Measurements from ENCODE around the gene ZNF516. TPM values are rescaled to one million over a fixed set of nuclear protein-coding genes. Genes with fewer than 3 reads are reported as not detected.

ZNF516 gene
- polyA plus RNA-seq, 1 experiment, result 11.3 TPM

DNA sequence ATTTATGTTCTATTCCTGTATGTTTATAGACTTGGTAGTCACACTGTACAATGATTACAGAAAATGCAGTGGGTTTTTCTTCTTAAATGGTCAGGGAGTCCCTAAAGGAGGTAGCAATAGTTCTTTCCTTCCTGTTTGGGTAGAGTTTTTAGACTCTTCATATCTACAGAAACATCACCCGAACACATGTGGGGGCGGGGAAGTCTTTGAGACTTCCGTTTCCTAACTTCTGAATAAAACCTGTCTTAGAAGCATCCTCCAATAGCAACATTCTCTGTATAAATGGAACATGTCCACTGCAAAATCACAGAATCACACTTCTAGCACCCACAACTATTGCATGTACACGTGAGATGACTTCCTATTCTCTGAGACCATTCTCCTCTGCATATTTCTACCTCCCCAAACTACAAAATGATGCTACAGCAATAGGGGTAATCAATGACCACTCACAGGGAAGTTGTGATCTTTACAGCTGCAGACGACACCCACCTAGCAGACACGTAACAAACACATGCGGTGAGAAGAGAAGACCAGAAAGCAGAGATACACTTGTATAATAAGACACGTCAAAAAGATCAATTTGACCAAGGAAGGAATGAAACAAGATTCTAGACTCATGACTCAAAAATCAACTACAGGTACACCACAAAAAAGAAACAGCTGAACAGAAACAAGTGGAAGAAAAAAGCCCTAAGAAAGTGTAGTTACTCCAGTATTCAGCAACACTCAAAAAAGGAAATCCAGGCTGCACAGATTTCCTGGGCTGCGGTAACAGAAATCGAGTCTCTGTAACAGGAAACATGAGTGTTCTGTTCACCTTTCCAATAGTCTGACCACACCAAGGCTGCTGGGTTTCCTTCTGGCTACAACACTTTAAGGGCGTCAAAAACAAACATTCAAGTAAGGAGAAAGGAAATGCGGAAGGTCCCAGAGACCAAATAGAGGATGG, 120.4 kb downstream of the ZNF516 start:
- Histone ChIP-seq H3K36me3 (ENCODE audit: control insufficient read depth, insufficient read depth, low read length) (peaks cover 16% of the 10 kb centered on the region), H3K27me3 (ENCODE audit: control insufficient read depth, insufficient read depth, low read length) (no peaks in the 10 kb centered on the region), H3K4me3 (ENCODE audit: low read depth, low read length) (no peak overlapping the region)
- ChIA-PET POLR2A (no interaction called here), CTCF (interaction anchor here (0.7 kb wide), 1 partner anchor 1169 kb away, joined by 3 read pairs; no protein-coding TSS in a partner anchor)
- no peak for DNase-seq (ENCODE audit: low read depth)
- TF ChIP-seq, protein P1, sequence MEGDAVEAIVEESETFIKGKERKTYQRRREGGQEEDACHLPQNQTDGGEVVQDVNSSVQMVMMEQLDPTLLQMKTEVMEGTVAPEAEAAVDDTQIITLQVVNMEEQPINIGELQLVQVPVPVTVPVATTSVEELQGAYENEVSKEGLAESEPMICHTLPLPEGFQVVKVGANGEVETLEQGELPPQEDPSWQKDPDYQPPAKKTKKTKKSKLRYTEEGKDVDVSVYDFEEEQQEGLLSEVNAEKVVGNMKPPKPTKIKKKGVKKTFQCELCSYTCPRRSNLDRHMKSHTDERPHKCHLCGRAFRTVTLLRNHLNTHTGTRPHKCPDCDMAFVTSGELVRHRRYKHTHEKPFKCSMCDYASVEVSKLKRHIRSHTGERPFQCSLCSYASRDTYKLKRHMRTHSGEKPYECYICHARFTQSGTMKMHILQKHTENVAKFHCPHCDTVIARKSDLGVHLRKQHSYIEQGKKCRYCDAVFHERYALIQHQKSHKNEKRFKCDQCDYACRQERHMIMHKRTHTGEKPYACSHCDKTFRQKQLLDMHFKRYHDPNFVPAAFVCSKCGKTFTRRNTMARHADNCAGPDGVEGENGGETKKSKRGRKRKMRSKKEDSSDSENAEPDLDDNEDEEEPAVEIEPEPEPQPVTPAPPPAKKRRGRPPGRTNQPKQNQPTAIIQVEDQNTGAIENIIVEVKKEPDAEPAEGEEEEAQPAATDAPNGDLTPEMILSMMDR (IDR thresholded peaks at IDR 0.05; ENCODE audit: insufficient read depth, low read depth, low read length), result no peak

DNA sequence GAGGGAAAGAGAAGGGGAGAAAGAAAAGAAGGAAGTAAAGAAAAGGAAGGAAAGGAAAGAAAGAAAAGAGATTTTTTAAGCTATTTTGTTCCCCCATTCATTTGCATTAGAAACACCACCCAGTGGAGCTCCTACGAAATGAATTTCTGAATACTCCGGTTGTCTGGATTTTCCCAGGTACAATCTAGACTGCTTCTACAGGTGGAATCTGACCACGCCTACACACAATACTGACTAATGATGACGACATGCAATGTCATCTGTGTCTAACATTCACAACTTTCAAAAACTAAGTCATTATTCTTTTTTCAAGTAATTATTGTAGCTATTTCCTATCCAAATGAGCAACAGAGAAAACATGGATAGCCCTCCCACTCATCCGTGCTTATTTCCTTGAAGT, 121.7 kb downstream of the ZNF516 start:
- H3K36me3 ChIP-seq (ENCODE audit: control insufficient read depth, insufficient read depth, low read length), result peaks cover 8% of the 10 kb centered on the region
- H3K27me3 ChIP-seq (ENCODE audit: control insufficient read depth, insufficient read depth, low read length), result no peaks in the 10 kb centered on the region
- H3K4me3 ChIP-seq (ENCODE audit: low read depth, low read length), result no peak overlapping the region
- TF ChIP-seq, protein P1 (IDR thresholded peaks at IDR 0.05; ENCODE audit: insufficient read depth, low read depth, low read length), result no peak
- DNase-seq (ENCODE audit: low read depth), result no peak
- ChIA-PET POLR2A (no interaction called here), CTCF (interaction anchor here (0.7 to 1.2 kb wide), 3 partner anchors 10 to 25 kb away, joined by 3 read pairs; no protein-coding TSS in a partner anchor)

DNA sequence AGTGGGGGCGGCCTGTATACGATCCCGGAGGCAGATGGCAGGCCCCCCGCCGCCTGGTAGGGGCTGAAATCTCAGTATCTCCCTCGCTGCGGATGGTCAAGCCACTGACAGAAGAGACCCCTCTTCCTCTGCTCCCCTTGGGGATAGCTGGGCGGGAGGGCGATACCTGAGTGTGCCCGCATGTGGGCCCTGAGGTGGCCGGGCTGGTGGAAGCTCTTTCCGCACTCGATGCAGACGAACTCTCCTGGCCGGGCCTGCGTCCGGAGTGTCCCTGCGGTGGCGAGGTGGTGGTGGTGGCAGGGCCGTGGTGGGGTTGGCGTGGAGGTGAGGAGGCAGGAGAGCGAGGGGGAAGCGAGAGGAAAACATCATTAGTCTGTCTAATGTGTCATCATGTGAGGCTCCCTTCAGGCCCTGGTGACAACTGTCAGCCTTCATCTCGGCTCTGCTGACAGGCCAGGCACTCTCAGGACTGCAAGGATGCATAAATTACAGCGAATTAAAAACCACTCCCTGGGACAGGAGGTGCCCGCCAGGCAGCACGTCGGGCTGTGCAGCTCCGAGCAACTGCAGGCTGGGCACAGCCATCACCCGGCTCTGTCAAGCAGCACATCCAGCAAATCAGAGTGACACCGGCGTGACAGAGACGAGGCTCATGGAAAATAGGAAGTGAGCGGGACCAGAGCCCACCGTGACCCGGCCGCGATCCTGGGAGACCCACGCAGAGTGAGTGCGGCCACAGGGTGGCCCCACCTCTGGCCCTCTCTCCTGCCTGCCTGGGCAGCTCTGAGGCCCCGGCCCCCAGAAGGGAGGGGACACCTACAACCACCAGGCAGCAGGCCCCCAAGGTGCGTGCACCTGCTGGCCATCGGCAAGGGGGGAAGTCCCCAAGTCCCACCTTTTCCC, 123.5 kb downstream of the ZNF516 start:
- no peaks in the 10 kb centered on the region for H3K27me3 ChIP-seq (ENCODE audit: control insufficient read depth, insufficient read depth, low read length)
- H3K4me3 ChIP-seq (ENCODE audit: low read depth, low read length), result no peak overlapping the region
- ChIA-PET CTCF (interaction anchor here (1.0 kb wide), 2 partner anchors 8 to 17 kb away, joined by 3 read pairs; no protein-coding TSS in a partner anchor), POLR2A (no interaction called here)
- TF ChIP-seq, protein P1 (IDR thresholded peaks at IDR 0.05; ENCODE audit: insufficient read depth, low read depth, low read length), result no peak
- no peak for DNase-seq (ENCODE audit: low read depth)
- H3K36me3 ChIP-seq (ENCODE audit: control insufficient read depth, insufficient read depth, low read length), result peaks cover 8% of the 10 kb centered on the region

DNA sequence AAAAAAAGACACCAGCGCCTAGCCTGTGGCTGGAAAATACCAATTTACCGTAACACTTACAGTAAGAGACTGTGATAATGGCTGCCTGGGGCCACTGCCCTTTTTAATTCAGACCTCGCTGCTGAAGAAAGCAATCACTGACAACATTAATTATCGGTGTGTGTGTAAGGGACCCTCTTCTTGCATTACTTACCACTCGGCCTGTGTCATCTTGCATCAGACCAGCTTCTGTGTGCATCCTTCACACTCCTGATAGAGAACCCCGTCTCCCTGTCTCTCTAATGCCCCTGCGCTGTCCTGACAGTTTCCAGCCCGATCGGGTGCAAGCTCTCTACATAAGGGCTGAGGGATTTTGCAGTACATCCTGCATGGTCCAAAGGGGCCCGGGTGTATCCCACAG, 124.4 kb downstream of the ZNF516 start:
- CTCF ChIA-PET, result no interaction called here
- POLR2A ChIA-PET, result no interaction called here
- Histone ChIP-seq H3K27me3 (ENCODE audit: control insufficient read depth, insufficient read depth, low read length) (no peaks in the 10 kb centered on the region), H3K36me3 (ENCODE audit: control insufficient read depth, insufficient read depth, low read length) (peaks cover 9% of the 10 kb centered on the region), H3K4me3 (ENCODE audit: low read depth, low read length) (no peak overlapping the region)
- TF ChIP-seq, protein P1 (IDR thresholded peaks at IDR 0.05; ENCODE audit: insufficient read depth, low read depth, low read length), result no peak
- DNase-seq (ENCODE audit: low read depth), result no peak

DNA sequence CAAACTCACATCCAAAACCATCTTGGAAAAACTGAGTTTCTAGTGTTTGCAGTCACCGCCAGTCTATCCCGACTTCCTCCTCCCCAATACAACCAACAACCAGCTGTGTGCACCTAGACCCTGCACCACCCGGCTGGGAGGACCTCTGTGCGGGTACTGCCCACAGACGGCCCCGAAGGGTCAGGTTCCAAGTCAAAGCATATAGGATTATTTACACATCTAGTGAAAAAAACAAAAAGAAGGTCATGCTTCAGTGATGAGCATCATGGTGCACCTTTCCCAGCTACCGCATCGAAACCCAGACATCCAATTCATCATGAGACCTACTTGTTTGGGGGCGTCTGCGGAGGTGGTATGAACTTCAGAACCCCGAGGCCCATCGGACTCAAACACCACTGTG, 124.8 kb downstream of the ZNF516 start:
- DNase-seq (ENCODE audit: low read depth), result no peak
- Histone ChIP-seq H3K27me3 (ENCODE audit: control insufficient read depth, insufficient read depth, low read length) (no peaks in the 10 kb centered on the region), H3K4me3 (ENCODE audit: low read depth, low read length) (no peak overlapping the region), H3K36me3 (ENCODE audit: control insufficient read depth, insufficient read depth, low read length) (peaks cover 9% of the 10 kb centered on the region)
- POLR2A ChIA-PET, result no interaction called here
- CTCF ChIA-PET, result no interaction called here
- TF ChIP-seq, protein P1 (IDR thresholded peaks at IDR 0.05; ENCODE audit: insufficient read depth, low read depth, low read length), result no peak

Measured in BJ (cell line).